GM18517 (cell line): ENCODE results near the gene TREML4.
"Not testable (repeated sequence)": the region's sequence is repeated elsewhere in the genome, so short reads cannot be mapped to it uniquely, and the experiment has no call there.

ENCODE experiments used
- ATAC-seq: cut with Tn5 transposase; IDR thresholded peaks from one replicate; pipeline ENCODE4 v1.9.1; 2021; ENCODE audit warnings: mild to moderate bottlenecking, moderate library complexity; ENCODE audit not compliant: unreplicated experiment

The TREML4 gene, protein sequence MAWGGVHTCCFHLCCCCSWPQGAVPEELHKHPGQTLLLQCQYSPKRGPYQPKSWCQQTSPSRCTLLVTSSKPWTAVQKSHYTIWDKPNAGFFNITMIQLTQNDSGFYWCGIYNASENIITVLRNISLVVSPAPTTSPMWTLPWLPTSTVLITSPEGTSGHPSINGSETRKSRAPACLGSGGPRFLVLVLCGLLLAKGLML

DNA sequence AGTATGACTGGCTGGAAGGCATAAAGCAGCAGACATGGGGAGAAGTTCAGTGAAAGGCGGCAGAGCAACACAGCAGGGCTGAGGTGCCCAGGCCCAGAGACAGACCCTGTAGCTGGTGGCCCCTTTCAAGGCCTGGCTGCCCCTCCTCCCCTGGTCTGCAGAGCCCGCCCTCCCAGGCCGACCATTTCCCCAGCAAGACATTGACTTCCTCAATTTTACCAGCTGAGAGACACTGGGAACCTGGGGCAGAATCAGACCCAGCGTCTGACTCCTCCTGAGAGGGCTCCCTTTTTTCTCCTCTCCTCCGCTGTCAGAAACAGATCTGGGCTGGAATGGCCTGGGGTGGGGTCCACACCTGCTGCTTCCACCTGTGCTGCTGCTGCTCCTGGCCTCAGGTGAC is at the start of gene TREML4:
Gene TREML4, plus strand, starts transcription at position 254 of the 400 bp plus-strand sequence. Its CDS starts 79 bp downstream, at position 333.
- ATAC-seq, result no peak

DNA sequence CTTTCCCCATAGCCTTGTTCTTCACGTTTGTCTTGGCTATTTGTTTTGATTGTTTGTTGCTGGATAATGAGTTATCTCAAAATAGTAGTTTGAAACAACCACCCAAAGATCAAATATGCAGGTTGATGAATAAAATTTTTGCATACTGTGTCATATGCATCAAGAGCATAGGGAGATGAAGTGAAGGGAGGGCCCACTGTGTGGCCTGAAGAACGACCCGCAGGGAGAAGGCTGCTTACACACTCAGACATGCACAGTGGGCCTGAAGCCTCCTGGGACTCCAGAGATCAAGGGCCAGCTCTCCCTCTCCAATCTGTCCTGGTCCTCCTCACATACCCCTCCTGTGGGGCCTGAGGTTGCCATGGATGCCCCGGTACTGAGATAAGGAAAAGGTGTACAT is 49.0 kb upstream of the TREML4 start:
- ATAC-seq, result no peak

DNA sequence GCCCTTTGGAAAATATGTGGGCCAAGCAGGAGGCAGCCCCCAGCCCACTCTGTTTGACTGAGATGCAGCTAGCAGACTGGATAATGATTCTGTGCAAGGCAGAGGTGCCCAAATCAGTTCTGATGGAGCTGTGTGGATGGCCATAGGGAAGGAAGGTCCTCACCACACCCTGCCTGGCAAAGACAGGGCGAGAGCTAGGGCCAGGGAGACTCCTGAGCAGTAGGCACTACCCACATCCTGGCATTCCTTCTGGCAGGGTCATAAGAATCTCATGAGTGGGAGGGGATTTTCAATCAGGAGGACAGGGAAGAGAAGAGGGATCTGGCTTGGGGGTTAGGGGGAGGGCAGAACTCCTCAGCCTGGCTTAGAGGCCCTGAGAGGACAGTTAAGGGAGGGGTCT is 46.6 kb upstream of the TREML4 start:
- no peak for ATAC-seq

DNA sequence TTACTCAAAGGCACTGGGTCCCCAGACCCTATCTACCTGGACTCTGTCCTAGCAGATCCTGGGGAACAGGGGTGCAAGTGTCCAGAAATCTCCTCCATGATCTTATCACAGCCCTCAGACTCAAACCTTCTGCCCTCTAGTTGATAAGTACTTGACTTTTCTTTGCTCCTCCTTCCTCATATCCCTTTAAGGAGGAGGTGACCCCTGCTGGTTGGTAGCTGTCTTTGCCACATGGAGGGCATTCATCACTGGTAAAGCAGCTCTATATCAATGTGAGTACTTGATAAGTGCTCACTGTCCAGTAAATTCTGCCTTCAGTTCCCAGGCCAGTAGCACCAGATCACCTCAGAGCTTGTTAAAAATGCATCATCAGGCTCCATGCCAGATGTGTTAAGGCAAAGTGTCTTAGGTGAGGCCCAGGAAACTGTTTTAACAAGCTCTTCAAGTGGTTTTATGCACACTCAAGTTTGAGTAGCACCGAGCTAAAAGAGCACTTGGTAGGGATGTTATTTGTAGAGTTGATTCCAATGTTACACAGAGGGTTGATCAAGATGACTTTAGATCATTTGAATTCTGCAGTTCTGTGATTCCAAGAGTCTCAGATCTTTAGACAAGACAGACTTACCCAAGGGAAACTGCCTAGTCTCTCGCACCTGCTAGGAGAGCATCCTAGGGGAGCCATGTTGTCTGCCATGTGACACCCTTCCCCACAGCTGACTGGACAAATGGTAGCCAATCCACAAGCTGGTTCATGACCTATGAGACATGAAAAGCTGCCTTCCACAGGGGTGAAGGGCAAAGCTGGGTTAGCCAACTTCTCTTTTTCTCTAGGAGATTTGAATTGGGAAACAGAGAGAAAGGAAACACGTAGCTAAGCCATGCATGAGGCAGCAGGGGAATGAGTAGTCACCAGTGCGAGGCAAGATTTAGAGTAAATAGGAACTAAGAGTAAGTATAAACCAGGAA is 45.8 kb upstream of the TREML4 start:
- no peak for ATAC-seq

DNA sequence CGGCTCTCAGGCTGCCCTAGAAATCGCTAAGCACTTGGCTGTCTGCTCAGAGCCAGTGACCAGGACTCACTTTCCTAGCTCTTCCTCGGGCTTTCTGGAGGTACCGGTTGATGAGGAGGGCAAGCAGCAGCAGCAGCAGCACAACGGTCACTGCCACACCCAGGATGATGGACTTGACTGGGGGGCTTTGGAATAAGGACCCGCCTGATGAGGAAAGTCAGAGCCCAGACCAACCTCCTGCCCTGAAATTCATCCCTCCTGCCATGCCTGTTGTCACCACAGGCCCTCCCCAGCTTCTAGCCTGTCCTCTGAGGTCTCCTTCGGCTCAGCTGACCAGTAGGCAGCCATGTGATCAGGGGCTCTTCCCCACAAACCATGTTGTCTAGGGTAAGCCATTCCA is 43.4 kb upstream of the TREML4 start:
- ATAC-seq, result no peak

DNA sequence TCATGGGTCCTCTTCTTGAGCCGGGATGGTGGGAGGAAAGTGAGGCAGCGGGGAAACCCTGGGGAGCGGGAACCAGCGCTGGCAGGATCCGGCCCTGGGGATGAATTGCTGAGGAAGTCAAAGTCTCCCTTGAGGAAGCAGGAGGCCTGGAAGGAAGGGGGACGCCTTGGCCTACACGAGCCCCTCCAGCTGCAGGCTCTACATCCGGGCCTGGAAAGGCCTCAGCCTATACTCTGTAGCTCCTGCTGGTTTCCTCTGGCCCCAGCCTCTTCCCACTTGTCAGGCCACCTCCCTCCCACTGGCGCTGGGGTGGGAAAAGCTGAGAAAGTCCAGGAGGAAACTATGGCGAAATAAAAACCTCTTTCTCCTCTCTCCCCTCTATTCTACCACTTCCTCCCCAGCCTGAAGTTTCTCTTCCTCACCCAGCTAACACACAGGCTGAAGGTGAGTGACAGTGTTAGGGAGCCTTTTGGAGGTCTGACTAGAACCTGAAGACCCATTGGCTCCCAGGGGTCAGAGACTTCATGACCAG is 42.1 kb upstream of the TREML4 start:
- no peak for ATAC-seq

DNA sequence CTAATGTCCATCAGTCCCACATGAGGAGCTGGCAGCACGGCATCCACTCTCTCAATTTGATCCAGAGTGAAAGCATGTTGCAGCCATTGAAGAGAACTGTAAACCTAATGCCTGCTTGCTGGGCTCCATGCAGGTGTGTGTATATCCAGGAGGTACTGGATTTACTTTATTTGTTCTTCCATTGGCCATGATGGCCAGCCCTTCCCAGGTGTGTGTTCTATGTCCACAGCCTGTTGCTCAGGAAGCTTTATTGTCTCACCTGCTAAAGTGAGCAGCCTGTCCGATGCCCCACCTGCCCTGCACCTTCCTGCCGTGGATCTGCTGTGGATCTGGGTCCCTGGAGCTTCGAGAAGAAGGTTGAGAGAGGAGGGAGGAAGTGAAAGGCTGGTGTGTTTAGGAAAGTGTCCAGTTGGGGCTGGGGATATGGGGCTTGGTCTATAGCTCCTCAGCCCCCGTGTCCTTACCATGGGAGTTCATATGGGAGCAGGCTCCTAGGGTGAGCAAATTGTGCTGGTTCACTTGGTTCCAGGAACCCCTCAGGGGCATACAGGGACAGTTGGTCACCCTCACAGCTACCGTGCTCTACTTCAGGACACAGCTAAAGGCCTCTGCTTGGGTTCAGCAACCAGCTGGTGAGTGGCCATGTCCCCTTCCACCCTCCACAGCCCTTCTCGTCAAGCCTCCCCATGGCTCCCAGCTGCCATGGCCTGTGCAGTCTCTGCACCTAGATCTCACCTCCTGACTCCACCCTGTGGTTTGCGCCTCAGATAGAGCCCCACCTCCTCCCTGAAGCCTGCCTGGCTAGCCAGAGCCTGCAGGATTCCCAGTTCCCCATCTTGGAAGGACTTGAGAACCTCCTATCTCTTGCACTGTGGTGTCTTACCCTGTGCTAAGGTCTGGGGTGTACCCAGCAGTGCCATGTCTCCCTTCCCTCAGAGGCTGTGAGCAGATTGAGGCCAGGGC is 39.9 kb upstream of the TREML4 start:
- no peak for ATAC-seq

DNA sequence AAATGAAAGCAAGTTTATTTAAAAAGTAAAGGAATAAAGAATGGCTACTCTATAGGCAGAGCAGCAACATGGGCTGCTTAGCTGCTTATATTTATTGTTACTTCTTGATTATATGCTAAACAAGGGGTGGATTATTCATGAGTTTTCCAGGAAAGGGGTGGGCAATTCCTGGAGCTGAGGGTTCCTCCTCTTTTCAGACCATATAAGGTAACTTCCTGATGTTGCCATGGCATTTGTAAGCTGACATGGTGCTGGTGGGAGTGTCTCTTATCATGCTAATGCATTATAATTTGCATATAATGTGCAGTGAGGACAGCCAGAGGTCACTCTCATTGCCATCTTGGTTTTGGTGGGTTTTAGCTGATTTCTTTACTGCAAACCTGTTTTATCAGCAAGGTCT is 39.1 kb upstream of the TREML4 start:
- ATAC-seq, result not testable (repeated sequence)

DNA sequence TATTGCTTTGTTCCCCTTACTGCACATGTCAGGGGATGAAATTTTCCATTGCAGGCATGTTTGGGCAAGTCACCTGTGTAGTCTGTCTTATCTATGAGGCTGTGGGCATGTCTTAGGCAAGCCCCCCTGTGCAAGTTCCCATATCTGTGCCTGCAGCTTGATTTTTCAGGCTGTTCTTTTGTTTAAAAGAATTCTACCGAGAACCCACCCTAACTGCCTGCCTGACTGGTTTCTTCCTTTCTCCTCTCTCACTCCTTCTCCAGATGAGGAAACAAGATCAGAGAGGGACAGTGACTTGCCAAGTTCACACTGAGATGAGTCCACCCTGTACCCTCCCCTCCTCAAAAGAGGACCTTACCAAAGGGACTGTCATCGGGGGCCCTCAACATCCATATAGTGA is 38.2 kb upstream of the TREML4 start:
- no peak for ATAC-seq

DNA sequence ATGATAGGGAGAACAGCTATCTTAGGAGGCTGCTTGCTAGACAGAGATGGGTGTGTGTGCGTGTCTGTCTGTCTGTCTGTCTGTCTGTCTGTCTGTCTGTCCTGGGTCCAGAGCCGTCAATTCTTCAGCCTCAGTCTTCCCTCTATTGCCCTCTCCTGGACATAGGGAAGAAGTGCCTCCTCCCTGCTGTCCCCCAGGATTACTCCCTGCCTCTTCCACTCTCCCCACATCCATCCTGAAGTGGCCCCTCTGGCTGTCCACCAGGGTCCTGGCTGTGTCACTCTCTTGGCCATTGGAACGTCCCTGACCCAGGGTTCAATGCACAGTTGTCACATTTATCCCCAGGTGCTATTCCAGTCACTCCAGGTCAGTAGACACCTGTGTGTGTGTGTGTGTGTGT is 37.4 kb upstream of the TREML4 start:
- no peak for ATAC-seq

DNA sequence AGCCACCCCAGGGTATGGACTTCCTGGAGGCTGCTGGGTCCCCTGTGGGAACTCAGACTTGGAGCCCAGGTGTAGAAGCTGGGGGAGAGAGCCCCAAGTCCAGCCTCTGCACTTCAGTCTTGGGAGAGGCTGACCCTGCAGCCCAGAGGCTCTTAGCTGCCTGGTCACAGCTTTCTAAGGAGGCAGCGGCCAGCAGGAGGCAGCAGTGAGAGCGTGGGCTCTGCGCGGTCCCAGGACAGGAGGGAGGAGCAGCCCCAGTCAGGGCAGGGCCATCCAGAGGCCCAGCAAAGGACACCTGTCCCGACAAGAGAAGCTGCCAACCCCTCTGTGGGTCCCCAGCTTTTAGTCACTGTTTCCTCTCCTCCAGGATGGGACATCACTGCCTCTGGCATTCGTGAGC is 36.6 kb upstream of the TREML4 start:
- ATAC-seq, result no peak

DNA sequence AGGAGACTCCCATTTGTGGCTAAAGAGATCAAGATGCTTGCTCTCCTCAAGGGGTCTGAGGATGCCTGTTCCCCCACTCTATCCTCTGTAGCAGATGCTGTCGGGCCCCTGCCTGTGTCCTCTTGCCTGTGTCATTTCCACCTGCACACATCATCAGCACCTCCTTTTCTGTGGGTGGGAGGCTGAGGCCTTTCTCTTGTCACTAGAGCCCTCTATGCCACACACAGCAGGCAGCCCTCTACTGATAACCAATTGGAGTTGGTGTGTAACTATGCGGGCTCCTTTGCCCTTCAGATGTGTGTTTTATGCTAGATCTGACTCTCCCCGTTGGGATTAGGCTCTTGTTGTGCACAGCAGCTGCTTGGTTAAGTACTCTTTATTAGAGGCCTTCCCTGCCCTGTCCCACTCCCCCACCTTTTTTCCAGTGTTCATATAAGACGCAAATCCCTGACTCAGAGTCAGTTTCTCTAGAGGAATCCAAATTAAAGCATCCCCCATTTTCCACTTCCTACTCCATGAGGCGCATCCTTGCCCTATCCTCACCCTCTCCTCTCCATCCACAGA is 34.9 kb upstream of the TREML4 start:
- no peak for ATAC-seq

DNA sequence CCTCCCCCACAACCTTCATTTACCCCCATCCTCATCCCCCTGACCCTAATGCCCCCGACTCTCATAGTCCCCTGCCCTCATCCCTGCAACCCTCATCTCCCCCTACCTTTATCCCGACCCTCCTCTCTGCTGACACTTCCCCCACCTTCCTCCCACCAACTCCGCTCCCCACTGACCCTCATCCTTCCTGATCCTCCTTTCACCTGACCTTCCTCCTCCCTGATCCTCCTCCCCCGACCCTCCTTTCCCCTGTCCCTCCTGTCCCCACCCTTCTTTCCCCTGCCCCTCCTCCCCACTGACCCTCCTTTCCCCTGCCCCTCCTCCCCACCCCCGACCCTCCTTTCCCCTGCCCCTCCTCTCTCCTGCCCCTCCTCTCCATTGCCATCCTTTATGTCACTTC is 34.3 kb upstream of the TREML4 start:
- no peak for ATAC-seq

DNA sequence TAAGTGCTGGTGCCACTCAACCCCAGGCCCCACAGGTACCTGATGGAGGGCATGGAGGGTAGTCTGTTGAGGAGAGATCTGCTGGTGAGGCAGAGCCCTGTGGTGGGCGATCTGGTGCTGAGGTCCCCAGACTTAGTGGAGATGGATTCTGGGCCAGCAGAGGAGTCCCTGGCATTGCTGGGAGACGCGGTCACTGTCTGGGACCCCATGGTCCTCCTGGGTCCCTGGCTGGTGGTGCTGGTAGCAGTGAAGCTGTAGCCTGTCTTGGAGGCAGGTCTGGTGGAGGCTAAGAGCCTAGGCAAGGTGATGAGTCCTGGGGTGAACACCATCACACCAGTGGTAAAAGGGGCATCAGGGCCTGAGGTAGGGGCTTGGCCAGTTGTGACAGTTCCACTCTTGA is 33.8 kb upstream of the TREML4 start:
- no peak for ATAC-seq

DNA sequence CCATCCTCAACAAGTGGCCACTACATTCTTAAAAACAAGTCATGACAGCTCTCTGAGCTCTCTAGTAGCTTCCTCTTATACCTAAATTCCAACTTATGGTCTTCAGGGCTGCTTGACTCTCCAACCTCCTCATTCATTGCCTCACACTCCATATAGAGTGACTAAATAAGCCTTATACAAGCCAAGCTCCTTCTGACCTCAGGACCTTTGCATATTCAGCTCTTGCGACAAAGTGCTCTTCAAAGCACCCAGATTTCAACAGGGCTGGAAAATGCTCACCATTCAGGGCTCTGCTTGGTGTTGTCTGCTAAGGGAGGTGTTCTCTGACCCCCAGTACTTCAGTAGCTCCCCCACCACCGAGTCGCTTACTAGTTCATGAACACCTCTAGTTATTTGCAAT is 30.9 kb upstream of the TREML4 start:
- ATAC-seq, result no peak

DNA sequence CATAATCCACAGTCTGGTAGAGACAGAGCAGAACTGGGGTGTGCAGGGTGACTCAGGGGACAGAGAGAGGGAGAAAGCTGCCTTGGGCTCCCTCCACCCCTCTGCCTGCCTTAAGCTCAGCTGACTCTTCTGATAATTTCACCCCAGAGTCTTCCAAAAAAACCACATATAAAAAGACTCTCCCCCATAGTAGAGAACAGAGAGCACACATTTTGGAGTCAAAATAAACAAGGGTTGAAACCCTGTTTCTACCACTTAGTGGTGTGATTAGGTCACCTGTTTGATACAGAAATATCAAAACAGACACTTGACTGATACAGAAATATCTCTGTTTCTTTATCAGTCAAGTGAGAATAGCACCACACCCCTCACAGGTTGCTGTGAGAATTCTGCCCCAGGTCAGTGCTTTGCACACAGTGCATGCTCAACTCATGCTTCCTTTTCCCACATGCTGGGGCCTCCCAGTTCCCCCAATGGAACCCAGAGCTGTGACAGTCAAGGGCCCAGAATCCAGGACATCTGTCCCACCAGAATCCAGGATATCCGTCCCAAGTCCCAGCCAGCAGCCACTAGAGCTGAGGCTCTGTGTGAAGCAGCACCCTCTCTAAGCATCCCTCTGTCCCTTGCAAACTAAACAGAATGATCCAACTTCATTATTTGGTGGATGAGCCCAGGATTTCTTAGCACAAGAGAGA is 28.4 kb upstream of the TREML4 start:
- ATAC-seq, result no peak

DNA sequence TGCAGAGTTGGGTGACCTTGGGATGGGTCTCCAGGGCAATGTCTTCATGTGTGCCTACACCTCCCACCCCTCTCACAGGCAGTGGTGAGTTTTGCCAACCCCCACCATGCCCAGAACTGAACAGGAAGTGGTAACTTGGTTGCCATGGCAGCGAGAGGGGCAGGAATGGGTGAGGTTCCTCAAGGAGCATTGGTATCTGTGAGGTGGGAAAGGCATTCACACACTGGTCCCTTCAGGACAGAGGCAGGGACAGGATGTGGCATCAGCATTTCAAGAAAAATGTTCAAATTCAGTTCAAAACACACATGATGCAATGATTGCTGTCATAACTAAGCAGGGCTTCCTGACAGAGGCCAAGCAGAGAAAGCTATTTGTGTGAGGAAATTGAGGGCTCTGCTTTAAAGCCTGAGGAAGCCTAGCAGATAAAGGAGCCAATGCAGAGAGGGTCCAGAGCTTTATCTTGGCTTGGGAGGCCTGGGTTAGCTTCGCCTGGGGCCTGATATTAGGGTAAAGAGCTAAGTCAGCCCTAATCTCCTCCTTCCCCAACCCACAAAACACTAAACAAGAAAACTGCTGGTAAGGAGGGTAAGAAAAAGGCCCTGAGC is 27.8 kb upstream of the TREML4 start:
- no peak for ATAC-seq

DNA sequence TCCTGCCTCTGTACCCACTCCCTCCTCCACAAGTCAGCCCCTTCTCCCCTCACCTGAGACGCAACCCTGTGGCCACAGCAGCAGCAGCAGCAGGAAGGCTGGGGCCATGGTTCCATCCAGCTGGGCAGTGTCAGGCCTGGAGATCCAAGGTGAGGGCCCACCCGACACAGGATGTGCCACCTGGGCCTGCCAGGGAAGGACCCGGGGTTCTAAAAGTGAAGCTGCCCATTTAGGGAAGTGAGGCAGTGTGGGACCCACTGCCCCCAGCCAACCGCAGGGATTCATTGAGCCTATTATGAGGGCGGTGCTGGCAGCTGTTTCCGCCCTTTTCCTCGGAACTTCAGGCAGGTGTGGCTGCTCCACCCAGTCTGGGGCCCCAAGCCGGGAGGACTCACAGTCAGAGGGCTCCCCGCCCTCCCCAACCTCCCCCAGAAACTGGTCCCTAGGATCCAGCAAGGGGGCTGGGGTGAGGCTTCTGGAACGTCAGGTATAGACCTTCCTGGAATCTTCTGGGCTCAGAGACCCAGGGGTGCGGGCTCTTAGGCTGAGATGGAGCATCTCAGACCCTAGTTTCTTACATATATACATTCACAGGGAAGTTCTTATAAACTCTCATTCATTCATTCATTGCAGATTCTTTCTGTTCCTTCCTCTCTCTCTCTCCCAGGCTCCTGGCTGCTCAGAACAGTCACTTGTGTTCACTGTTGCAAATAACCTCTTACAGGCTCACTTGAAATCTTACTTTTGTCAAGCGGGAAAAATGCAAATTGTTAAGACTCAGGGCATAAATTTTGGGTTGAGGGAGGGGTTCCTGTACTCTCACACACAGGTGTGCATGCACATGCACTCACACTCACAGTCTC is 27.0 kb upstream of the TREML4 start, which contains the start of gene TREML2:
Gene TREML2, minus strand, starts transcription at position 249 of the 863 bp plus-strand sequence. Its CDS starts 141 bp downstream, at position 108.
- no peak for ATAC-seq
